GM18907 (cell line): Measurements from ENCODE around the gene NEXN.
"Not testable (repeated sequence)": the region's sequence is repeated elsewhere in the genome, so short reads cannot be mapped to it uniquely, and the experiment has no call there.

ENCODE experiments used
- ATAC-seq: cut with Tn5 transposase; IDR thresholded peaks from one replicate; pipeline ENCODE4 v1.9.1; 2021; ENCODE audit warnings: mild to moderate bottlenecking, moderate library complexity; ENCODE audit not compliant: unreplicated experiment

NEXN gene

GRCh38 chr1:77905603-77906002, 17.2 kb downstream of the NEXN start:
- ATAC-seq, result no peak

- ATAC-seq, result no peak
Measured at GRCh38 chr1:77906019-77906545, 17.7 kb downstream of the NEXN start.

- ATAC-seq, result no peak
Measured at GRCh38 chr1:77906624-77907023, 18.2 kb downstream of the NEXN start.

GRCh38 chr1:77910116-77910515, 21.7 kb downstream of the NEXN start:
- no peak for ATAC-seq

GRCh38 chr1:77918918-77919317, 30.5 kb downstream of the NEXN start:
- ATAC-seq, result not testable (repeated sequence)

GRCh38 chr1:77925518-77925917, 37.1 kb downstream of the NEXN start:
- no peak for ATAC-seq

GRCh38 chr1:77925956-77926355, 37.5 kb downstream of the NEXN start:
- ATAC-seq, result no peak

- ATAC-seq, result peak; percentile 50
Measured at GRCh38 chr1:77926561-77927357, 38.3 kb downstream of the NEXN start.

GRCh38 chr1:77927414-77927813, 39.0 kb downstream of the NEXN start:
- ATAC-seq, result no peak

- ATAC-seq, result no peak
Measured at GRCh38 chr1:77929806-77930205, 41.4 kb downstream of the NEXN start.

- no peak for ATAC-seq
Measured at GRCh38 chr1:77938651-77939050, 50.2 kb downstream of the NEXN start.

- no peak for ATAC-seq
Measured at GRCh38 chr1:77940921-77941570, 52.6 kb downstream of the NEXN start.

GRCh38 chr1:77942400-77943140, 54.1 kb downstream of the NEXN start:
- no peak for ATAC-seq

GRCh38 chr1:77945345-77945744, 56.9 kb downstream of the NEXN start:
- ATAC-seq, result no peak

- ATAC-seq, result peak; percentile 41
Measured at GRCh38 chr1:77948841-77949424, 60.5 kb downstream of the NEXN start.

- ATAC-seq, result peak; percentile 51
Measured at GRCh38 chr1:77950873-77951272, 62.4 kb downstream of the NEXN start.

- no peak for ATAC-seq
Measured at GRCh38 chr1:77951328-77951727, 62.9 kb downstream of the NEXN start.

- ATAC-seq, result no peak
Measured at GRCh38 chr1:77953907-77954306, 65.5 kb downstream of the NEXN start.

- ATAC-seq, result no peak
Measured at GRCh38 chr1:77954521-77954920, 66.1 kb downstream of the NEXN start.

GRCh38 chr1:77955709-77956108, 67.3 kb downstream of the NEXN start:
- ATAC-seq, result no peak

GRCh38 chr1:77956464-77956863, 68.0 kb downstream of the NEXN start:
- no peak for ATAC-seq
